Mesendoderm (in vitro differentiated cells): Measurements from ENCODE around the gene HDAC10.
A peak's percentile ranks its signal among the peaks of the same experiment; 100 is the strongest.

Experiments
- DNase-seq: peaks from one replicate; pipeline ENCODE4 v3.0.0; 2013
- H2AK5ac ChIP-seq: 2 replicates; pipeline ENCODE4 v1.6.1; 2013; ENCODE audit warnings: low read length, inconsistent platforms
- H2BK120ac ChIP-seq: 2 replicates; pipeline ENCODE4 v1.6.1; 2013; ENCODE audit warnings: low read depth, mild to moderate bottlenecking, low read length, moderate library complexity, mixed read lengths
- H2BK15ac ChIP-seq: replicated peaks from 2 replicates; pipeline ENCODE4 v1.6.1; 2013; ENCODE audit warnings: low read depth, mild to moderate bottlenecking, moderate library complexity
- H2BK5ac ChIP-seq: 2 replicates; pipeline ENCODE4 v1.6.1; 2013; ENCODE audit warnings: low read length, inconsistent platforms
- H3K18ac ChIP-seq: 2 replicates; pipeline ENCODE4 v1.6.1; 2013; ENCODE audit warnings: mild to moderate bottlenecking, low read length, mixed read lengths
- H3K23ac ChIP-seq: one replicate; pipeline ENCODE4 v1.6.1; 2013; ENCODE audit warnings: low read length
- H3K27ac ChIP-seq: 2 replicates; pipeline ENCODE4 v1.5.1; 2013; ENCODE audit warnings: low read depth, mild to moderate bottlenecking, inconsistent platforms, low read length, moderate library complexity
- H3K27me3 ChIP-seq: 2 replicates; pipeline ENCODE4 v1.6.1; 2013; ENCODE audit warnings: low read length, control low read depth, mild to moderate bottlenecking, inconsistent platforms; ENCODE audit not compliant: insufficient read depth, poor library complexity
- H3K36me3 ChIP-seq: 2 replicates; pipeline ENCODE4 v1.6.1; 2013; ENCODE audit warnings: low read length, inconsistent platforms; ENCODE audit not compliant: control insufficient read depth, insufficient read depth
- H3K4ac ChIP-seq: one replicate; pipeline ENCODE4 v1.6.1; 2013; ENCODE audit warnings: low read depth, mild to moderate bottlenecking, low read length, moderate library complexity
- H3K4me1 ChIP-seq: 2 replicates; pipeline ENCODE4 v1.6.1; 2013; ENCODE audit warnings: low read depth, low read length, inconsistent platforms; ENCODE audit not compliant: control insufficient read depth
- H3K4me2 ChIP-seq: 2 replicates; pipeline ENCODE4 v1.6.1; 2013; ENCODE audit warnings: low read length
- H3K4me3 ChIP-seq: 2 replicates; pipeline ENCODE4 v1.5.1; 2013; ENCODE audit warnings: mild to moderate bottlenecking, low read length
- H3K56ac ChIP-seq: one replicate; pipeline ENCODE4 v1.6.1; 2013; ENCODE audit warnings: low read length
- H3K79me1 ChIP-seq: 2 replicates; pipeline ENCODE4 v1.6.1; 2013; ENCODE audit warnings: low read length, inconsistent platforms
- H3K79me2 ChIP-seq: 2 replicates; pipeline ENCODE4 v1.6.1; 2013; ENCODE audit warnings: mild to moderate bottlenecking, low read length; ENCODE audit not compliant: control insufficient read depth, insufficient read depth
- H3K9ac ChIP-seq: 2 replicates; pipeline ENCODE4 v1.6.1; 2013; ENCODE audit warnings: low read length, inconsistent platforms
- H4K5ac ChIP-seq: one replicate; pipeline ENCODE4 v1.6.1; 2013; ENCODE audit warnings: low read length
- H4K8ac ChIP-seq: one replicate; pipeline ENCODE4 v1.6.1; 2013; ENCODE audit warnings: low read depth, mild to moderate bottlenecking, control low read depth, low read length, moderate library complexity
- WGBS: extraction: QIAGEN DNeasy Blood & Tissue Kit; methylation state at CpG from one replicate; pipeline ENCODE4 v1.1.7; 2013; ENCODE audit warnings: low lambda C conversion rate, missing lambda C conversion rate; ENCODE audit not compliant: insufficient coverage; ENCODE audit errors: extremely low coverage; 5-methylcytosine and 5-hydroxymethylcytosine counted together

HDAC10 gene

GRCh38 chr22:50247748-50248147, 3.3 kb downstream of the HDAC10 start:
- no peak overlapping the region for H2BK15ac ChIP-seq
- no peak overlapping the region for H4K8ac ChIP-seq
- H3K36me3 ChIP-seq = peaks cover 3% of the 10 kb centered on the region
- peak; percentile 96 for DNase-seq
- H3K4me3 ChIP-seq = no peak overlapping the region
- no peak overlapping the region for H3K4me2 ChIP-seq
- H3K79me1 ChIP-seq = peaks cover 14% of the 10 kb centered on the region
- H3K27ac ChIP-seq = no peak overlapping the region
- no peak overlapping the region for H3K23ac ChIP-seq
- H3K79me2 ChIP-seq = peaks cover 9% of the 10 kb centered on the region
- H3K9ac ChIP-seq = no peak overlapping the region
- no peaks in the 10 kb centered on the region for H3K4me1 ChIP-seq
- no peak overlapping the region for H3K18ac ChIP-seq
- no peak overlapping the region for H2AK5ac ChIP-seq
- no peak overlapping the region for H2BK5ac ChIP-seq
- H3K4ac ChIP-seq = no peak overlapping the region
- no peak overlapping the region for H4K5ac ChIP-seq
- H3K56ac ChIP-seq = no peak overlapping the region
- no peaks in the 10 kb centered on the region for H3K27me3 ChIP-seq
- no peak overlapping the region for H2BK120ac ChIP-seq
- no CpG with 5 or more reads among the region's 16 CpGs for WGBS

- Histone ChIP-seq H3K9ac (no peak overlapping the region), H3K23ac (no peak overlapping the region), H3K18ac (no peak overlapping the region), H3K79me1 (peaks cover 18% of the 10 kb centered on the region), H3K4ac (no peak overlapping the region), H4K5ac (no peak overlapping the region), H2BK120ac (no peak overlapping the region), H3K56ac (no peak overlapping the region), H3K36me3 (peaks cover 3% of the 10 kb centered on the region), H2AK5ac (no peak overlapping the region), H3K27me3 (no peaks in the 10 kb centered on the region), H3K79me2 (peaks cover 12% of the 10 kb centered on the region), H2BK15ac (no peak overlapping the region), H3K4me2 (no peak overlapping the region), H3K27ac (no peak overlapping the region), H3K4me1 (peaks cover 2% of the 10 kb centered on the region), H4K8ac (no peak overlapping the region), H2BK5ac (no peak overlapping the region), H3K4me3 (no peak overlapping the region)
- DNase-seq = peak; percentile 49
- no CpG with 5 or more reads among the region's 20 CpGs for WGBS
These were observed 4.6 kb downstream of the HDAC10 start for GRCh38 chr22:50246242-50247175.

- peaks cover 12% of the 10 kb centered on the region for H3K79me2 ChIP-seq
- H4K8ac ChIP-seq = no peak overlapping the region
- no peak overlapping the region for H4K5ac ChIP-seq
- peaks cover 2% of the 10 kb centered on the region for H3K4me1 ChIP-seq
- peak overlapping the region; percentile 95 for H3K4me2 ChIP-seq
- no peak overlapping the region for H2BK15ac ChIP-seq
- H2BK5ac ChIP-seq = peak overlapping the region; percentile 86
- no peak overlapping the region for H2BK120ac ChIP-seq
- H3K27ac ChIP-seq = peak overlapping the region; percentile 75
- H3K18ac ChIP-seq = peak overlapping the region; percentile 9
- H3K27me3 ChIP-seq = no peaks in the 10 kb centered on the region
- H3K4ac ChIP-seq = no peak overlapping the region
- WGBS = no CpG with 5 or more reads among the region's 53 CpGs
- peaks cover 18% of the 10 kb centered on the region for H3K79me1 ChIP-seq
- peak overlapping the region; percentile 75 for H3K4me3 ChIP-seq
- peaks cover 3% of the 10 kb centered on the region for H3K36me3 ChIP-seq
- no peak for DNase-seq
- H2AK5ac ChIP-seq = peak overlapping the region; percentile 43
- peak overlapping the region; percentile 45 for H3K23ac ChIP-seq
- peak overlapping the region; percentile 98 for H3K56ac ChIP-seq
- H3K9ac ChIP-seq = peak overlapping the region; percentile 93
These were observed 5.6 kb downstream of the HDAC10 start for GRCh38 chr22:50245214-50246072.

- Histone ChIP-seq H4K8ac (no peak within 1 kb of the TSS), H3K4ac (no peak within 1 kb of the TSS), H3K18ac (peak within 1 kb of the TSS; percentile 9), H3K4me1 (peaks cover 2% of the 10 kb centered on the region), H3K4me3 (peak within 1 kb of the TSS; percentile 75), H2BK120ac (no peak within 1 kb of the TSS), H3K79me2 (peaks cover 15% of the 10 kb centered on the region), H3K79me1 (peaks cover 21% of the 10 kb centered on the region), H2AK5ac (peak within 1 kb of the TSS; percentile 43), H3K56ac (peak within 1 kb of the TSS; percentile 98), H3K27me3 (no peaks in the 10 kb centered on the region), H3K9ac (peak within 1 kb of the TSS; percentile 93), H2BK5ac (peak within 1 kb of the TSS; percentile 86), H4K5ac (no peak within 1 kb of the TSS), H2BK15ac (no peak within 1 kb of the TSS), H3K27ac (peak within 1 kb of the TSS; percentile 75), H3K36me3 (peaks cover 3% of the 10 kb centered on the region), H3K23ac (peak within 1 kb of the TSS; percentile 45), H3K4me2 (peak within 1 kb of the TSS; percentile 95)
- no CpG with 5 or more reads among the region's 76 CpGs for WGBS
- peak; percentile 96 for DNase-seq
These were observed 6.4 kb downstream of the HDAC10 start, which contains the start of gene TUBGCP6 for GRCh38 chr22:50244420-50245213. Gene TUBGCP6 (minus strand): TSS chr22:50245023. CDS start chr22:50244459, 564 bp downstream.

- H3K79me2 ChIP-seq = peaks cover 15% of the 10 kb centered on the region
- H3K9ac ChIP-seq = peak overlapping the region; percentile 93
- WGBS = no CpG with 5 or more reads among the region's 27 CpGs
- H3K36me3 ChIP-seq = peaks cover 3% of the 10 kb centered on the region
- H3K23ac ChIP-seq = no peak overlapping the region
- no peak for DNase-seq
- no peak overlapping the region for H3K4ac ChIP-seq
- no peak overlapping the region for H4K8ac ChIP-seq
- peak overlapping the region; percentile 67 for H3K4me2 ChIP-seq
- no peak overlapping the region for H2BK120ac ChIP-seq
- no peak overlapping the region for H2AK5ac ChIP-seq
- peak overlapping the region; percentile 70 for H3K4me3 ChIP-seq
- no peak overlapping the region for H3K18ac ChIP-seq
- no peak overlapping the region for H4K5ac ChIP-seq
- no peak overlapping the region for H2BK15ac ChIP-seq
- no peak overlapping the region for H2BK5ac ChIP-seq
- H3K27ac ChIP-seq = no peak overlapping the region
- no peaks in the 10 kb centered on the region for H3K27me3 ChIP-seq
- H3K79me1 ChIP-seq = peaks cover 24% of the 10 kb centered on the region
- peak overlapping the region; percentile 98 for H3K56ac ChIP-seq
- peaks cover 2% of the 10 kb centered on the region for H3K4me1 ChIP-seq
These were observed 7.2 kb downstream of the HDAC10 start for GRCh38 chr22:50243685-50244419.
